ENCODE results near the gene ELMO3. TPM values are rescaled to one million over a fixed set of nuclear protein-coding genes. Genes with fewer than 3 reads are reported as not detected.
A peak's percentile ranks its signal among the peaks of the same experiment; 100 is the strongest.

ELMO3 gene
- total and polyA plus RNA-seq, 2 of the 13 experiments (the other 11 are each of a cell fraction or from before 2014, with no cell fraction given) = 2.6 to 4.0 TPM

DNA sequence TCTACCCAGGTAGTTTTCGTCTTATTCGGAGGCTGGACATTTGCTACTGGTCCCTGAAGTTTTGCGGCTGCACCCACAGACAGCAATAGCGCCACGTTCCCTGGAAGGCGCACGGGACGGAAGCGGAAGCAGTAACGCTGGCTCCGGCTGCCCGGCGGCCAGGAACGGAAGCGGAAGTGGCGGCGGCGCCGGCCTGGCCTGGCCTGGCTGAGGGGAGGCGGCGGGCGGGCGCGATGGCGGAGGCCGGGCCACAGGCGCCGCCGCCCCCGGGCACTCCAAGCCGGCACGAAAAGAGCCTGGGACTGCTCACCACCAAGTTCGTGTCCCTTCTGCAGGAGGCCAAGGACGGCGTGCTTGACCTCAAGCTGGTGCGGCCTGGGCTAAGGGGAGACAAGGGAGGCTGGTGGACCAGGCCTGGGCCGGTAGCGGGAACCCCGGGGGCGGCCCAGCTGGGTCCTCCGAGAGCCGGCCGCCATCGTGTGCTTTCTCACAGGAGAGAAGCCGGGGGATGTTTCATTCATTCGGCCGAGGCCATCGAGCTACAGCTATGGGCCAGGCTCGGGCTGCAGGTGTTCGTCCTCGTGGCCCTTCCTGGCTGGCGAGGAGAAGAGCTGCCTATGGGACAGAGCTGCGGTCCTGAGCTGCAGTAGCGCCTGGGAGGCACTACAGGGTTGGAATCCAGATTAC, 6.8 kb upstream of the ELMO3 start, which contains the start of gene E2F4 (continued):
- TF ChIP-seq FOXC1 (CRISPR knock-in tag; IDR thresholded peaks at IDR 0.05; ENCODE audit: borderline replicate concordance) = peak; percentile 86
- TF ChIP-seq AHR (CRISPR knock-in tag; IDR thresholded peaks at IDR 0.05) = no peak; the same call in 1 of the 2 replicates
- TF ChIP-seq, protein P1, sequence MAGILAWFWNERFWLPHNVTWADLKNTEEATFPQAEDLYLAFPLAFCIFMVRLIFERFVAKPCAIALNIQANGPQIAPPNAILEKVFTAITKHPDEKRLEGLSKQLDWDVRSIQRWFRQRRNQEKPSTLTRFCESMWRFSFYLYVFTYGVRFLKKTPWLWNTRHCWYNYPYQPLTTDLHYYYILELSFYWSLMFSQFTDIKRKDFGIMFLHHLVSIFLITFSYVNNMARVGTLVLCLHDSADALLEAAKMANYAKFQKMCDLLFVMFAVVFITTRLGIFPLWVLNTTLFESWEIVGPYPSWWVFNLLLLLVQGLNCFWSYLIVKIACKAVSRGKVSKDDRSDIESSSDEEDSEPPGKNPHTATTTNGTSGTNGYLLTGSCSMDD (CRISPR knock-in tag; IDR thresholded peaks at IDR 0.05) = no peak
- no peak for TF ChIP-seq NAIF1 (CRISPR knock-in tag; IDR thresholded peaks at IDR 0.05; ENCODE audit: borderline replicate concordance)
- TF ChIP-seq ZMYM4 (CRISPR knock-in tag; IDR thresholded peaks at IDR 0.05) = no peak; the same call in 1 of the 2 replicates
- TF ChIP-seq ZNF30 (CRISPR knock-in tag; IDR thresholded peaks at IDR 0.05) = no peak
- TF ChIP-seq THYN1 (CRISPR knock-in tag; IDR thresholded peaks at IDR 0.05; ENCODE audit: borderline replicate concordance, low read depth) = no peak
- TF ChIP-seq, protein P2, sequence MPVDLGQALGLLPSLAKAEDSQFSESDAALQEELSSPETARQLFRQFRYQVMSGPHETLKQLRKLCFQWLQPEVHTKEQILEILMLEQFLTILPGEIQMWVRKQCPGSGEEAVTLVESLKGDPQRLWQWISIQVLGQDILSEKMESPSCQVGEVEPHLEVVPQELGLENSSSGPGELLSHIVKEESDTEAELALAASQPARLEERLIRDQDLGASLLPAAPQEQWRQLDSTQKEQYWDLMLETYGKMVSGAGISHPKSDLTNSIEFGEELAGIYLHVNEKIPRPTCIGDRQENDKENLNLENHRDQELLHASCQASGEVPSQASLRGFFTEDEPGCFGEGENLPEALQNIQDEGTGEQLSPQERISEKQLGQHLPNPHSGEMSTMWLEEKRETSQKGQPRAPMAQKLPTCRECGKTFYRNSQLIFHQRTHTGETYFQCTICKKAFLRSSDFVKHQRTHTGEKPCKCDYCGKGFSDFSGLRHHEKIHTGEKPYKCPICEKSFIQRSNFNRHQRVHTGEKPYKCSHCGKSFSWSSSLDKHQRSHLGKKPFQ (CRISPR knock-in tag; IDR thresholded peaks at IDR 0.05; ENCODE audit: insufficient replicate concordance) = peak; percentile 58
- no peak for TF ChIP-seq ATM (IDR thresholded peaks at IDR 0.05; ENCODE audit: borderline replicate concordance)
- TF ChIP-seq ZFAT (CRISPR knock-in tag; conservative IDR thresholded peaks at IDR 0.05) = 0 out of 2 replicates have a peak, but pooled peaks have one; percentile 42
- peak; percentile 62; the same call in 1 of the 2 replicates for TF ChIP-seq ZNF614 (CRISPR knock-in tag; IDR thresholded peaks at IDR 0.05; ENCODE audit: borderline replicate concordance)
- TF ChIP-seq SRSF4 (IDR thresholded peaks at IDR 0.05; ENCODE audit: low read depth, low read length, poor library complexity, severe bottlenecking) = no peak
- TF ChIP-seq, protein P3, sequence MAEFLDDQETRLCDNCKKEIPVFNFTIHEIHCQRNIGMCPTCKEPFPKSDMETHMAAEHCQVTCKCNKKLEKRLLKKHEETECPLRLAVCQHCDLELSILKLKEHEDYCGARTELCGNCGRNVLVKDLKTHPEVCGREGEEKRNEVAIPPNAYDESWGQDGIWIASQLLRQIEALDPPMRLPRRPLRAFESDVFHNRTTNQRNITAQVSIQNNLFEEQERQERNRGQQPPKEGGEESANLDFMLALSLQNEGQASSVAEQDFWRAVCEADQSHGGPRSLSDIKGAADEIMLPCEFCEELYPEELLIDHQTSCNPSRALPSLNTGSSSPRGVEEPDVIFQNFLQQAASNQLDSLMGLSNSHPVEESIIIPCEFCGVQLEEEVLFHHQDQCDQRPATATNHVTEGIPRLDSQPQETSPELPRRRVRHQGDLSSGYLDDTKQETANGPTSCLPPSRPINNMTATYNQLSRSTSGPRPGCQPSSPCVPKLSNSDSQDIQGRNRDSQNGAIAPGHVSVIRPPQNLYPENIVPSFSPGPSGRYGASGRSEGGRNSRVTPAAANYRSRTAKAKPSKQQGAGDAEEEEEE (CRISPR knock-in tag; IDR thresholded peaks at IDR 0.05; ENCODE audit: borderline replicate concordance) = 0 out of 2 replicates have a peak, but pooled peaks have one; percentile 82
- TF ChIP-seq SNRNP70 (IDR thresholded peaks at IDR 0.05; ENCODE audit: low read depth, low read length) = no peak
- TF ChIP-seq ZNF557 (CRISPR knock-in tag; IDR thresholded peaks at IDR 0.05) = no peak
- TF ChIP-seq, protein P4, sequence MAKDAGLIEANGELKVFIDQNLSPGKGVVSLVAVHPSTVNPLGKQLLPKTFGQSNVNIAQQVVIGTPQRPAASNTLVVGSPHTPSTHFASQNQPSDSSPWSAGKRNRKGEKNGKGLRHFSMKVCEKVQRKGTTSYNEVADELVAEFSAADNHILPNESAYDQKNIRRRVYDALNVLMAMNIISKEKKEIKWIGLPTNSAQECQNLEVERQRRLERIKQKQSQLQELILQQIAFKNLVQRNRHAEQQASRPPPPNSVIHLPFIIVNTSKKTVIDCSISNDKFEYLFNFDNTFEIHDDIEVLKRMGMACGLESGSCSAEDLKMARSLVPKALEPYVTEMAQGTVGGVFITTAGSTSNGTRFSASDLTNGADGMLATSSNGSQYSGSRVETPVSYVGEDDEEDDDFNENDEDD (CRISPR knock-in tag; IDR thresholded peaks at IDR 0.05; ENCODE audit: borderline replicate concordance) = no peak; the same call in 1 of the 2 replicates
- TF ChIP-seq HDAC6 (IDR thresholded peaks at IDR 0.05; ENCODE audit: low read depth, low read length) = no peak
- TF ChIP-seq, protein P5, sequence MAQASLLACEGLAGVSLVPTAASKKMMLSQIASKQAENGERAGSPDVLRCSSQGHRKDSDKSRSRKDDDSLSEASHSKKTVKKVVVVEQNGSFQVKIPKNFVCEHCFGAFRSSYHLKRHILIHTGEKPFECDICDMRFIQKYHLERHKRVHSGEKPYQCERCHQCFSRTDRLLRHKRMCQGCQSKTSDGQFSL (CRISPR knock-in tag; IDR thresholded peaks at IDR 0.05) = no peak
- peak; percentile 57; the same call in 1 of the 2 replicates for TF ChIP-seq ZNF367 (CRISPR knock-in tag; IDR thresholded peaks at IDR 0.05; ENCODE audit: borderline replicate concordance)
- no peak for TF ChIP-seq KDM6A (CRISPR knock-in tag; IDR thresholded peaks at IDR 0.05; ENCODE audit: low read depth)
- peak; percentile 87 for TF ChIP-seq ZNF441 (CRISPR knock-in tag; IDR thresholded peaks at IDR 0.05; ENCODE audit: borderline replicate concordance)

Data from HepG2 (cell line).